Upper lobe of left lung (tissue), 4 donors: Measurements from ENCODE around the gene RBFA.

Experiments used
- CTCF ChIP-seq, 6 experiments: fragments of 450-650 bp in 4 of 6; fragments of 200-600 bp in 2 of 6; sonication (generic) in 2 of 6; IDR thresholded peaks; one replicate each; pipeline ENCODE4 v1.5.1; 2016 to 2019; ENCODE audit warnings: antibody characterized with exemption in 6 of 6
- EP300 ChIP-seq, 4 donors: sonication (generic); formaldehyde crosslinking; IDR thresholded peaks; one replicate each; pipeline ENCODE4 v1.5.1; 2017; ENCODE audit warnings: antibody characterized with exemption in 4 of 4, control low read depth in 2 of 4
- POLR2A ChIP-seq, 4 donors: fragments of 450-650 bp; IDR thresholded peaks; one replicate each; pipeline ENCODE4 v1.5.1; 2016 to 2017; ENCODE audit warnings: antibody characterized with exemption in 4 of 4, mild to moderate bottlenecking in 2 of 4
- POLR2AphosphoS5 ChIP-seq, 2 donors: sonication (generic); formaldehyde crosslinking; IDR thresholded peaks; one replicate each; pipeline ENCODE4 v1.5.1; 2017; ENCODE audit warnings: antibody characterized with exemption in 2 of 2

GRCh38 chr18:80040515-80040914 is 6.3 kb downstream of the RBFA start:
- no peak for TF ChIP-seq CTCF (IDR thresholded peaks at IDR 0.05)
- no peak for TF ChIP-seq POLR2A (IDR thresholded peaks at IDR 0.05)
- TF ChIP-seq POLR2AphosphoS5 (IDR thresholded peaks at IDR 0.05): no peak
- TF ChIP-seq EP300 (IDR thresholded peaks at IDR 0.05): no peak
